ENCODE measurements around the gene ZNF438.

The ZNF438 gene

DNA sequence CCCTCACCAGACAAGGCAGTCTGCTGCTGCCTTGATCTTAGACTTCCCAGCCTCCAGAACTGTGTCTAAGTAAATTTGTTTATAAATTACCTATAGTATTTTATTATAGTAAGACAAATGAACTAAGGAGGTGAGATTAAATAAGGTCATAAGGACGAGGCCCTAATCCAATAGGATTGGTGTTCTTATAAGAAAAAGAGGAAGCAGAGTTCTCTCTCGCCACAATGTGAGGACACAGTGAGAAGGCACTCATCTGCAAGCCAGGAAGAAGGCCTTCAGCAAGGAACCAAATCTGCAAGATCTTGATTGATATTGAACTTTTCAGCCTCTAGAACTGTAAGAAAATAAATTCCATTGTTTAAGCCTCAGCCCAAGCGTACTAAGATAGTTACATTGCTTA lies 6.1 kb upstream of the ZNF438 start:
- no peak for TF ChIP-seq FOXK2 (IDR thresholded peaks at IDR 0.05)
- no peak for TF ChIP-seq LEF1 (IDR thresholded peaks at IDR 0.05; ENCODE audit: borderline replicate concordance)
- TF ChIP-seq HDGF (IDR thresholded peaks at IDR 0.05; ENCODE audit: borderline replicate concordance), result no peak
- TF ChIP-seq BHLHE40 (IDR thresholded peaks at IDR 0.05; ENCODE audit: borderline replicate concordance), result no peak
- TF ChIP-seq ZNF384 (IDR thresholded peaks at IDR 0.05), result no peak
- DNase-seq (ENCODE audit: extremely low spot score), result no peak

DNA sequence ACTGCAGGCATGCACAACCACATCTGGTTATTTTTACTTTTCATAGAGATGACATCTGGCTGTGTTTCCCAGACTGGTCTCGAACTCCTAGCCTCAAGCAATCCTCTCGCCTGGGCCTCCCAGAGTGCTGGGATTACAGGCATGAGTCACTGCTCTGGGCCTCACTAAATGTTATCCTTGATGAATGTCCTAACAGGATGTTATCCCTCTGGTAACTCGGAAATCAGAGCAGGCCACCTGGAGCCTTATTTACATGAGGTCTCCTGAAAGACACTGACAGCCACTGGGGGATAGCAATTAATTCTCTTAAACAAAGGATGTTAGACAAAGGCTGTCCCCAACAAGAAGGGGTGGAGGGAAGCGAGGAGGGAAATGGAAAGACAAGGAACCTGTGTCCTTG lies 4.5 kb upstream of the ZNF438 start:
- TF ChIP-seq FOXM1 (IDR thresholded peaks at IDR 0.05; ENCODE audit: borderline replicate concordance) (no peak), SP1 (IDR thresholded peaks at IDR 0.05) (no peak), ZNF384 (IDR thresholded peaks at IDR 0.05) (no peak), FOXK2 (IDR thresholded peaks at IDR 0.05) (no peak), BHLHE40 (IDR thresholded peaks at IDR 0.05; ENCODE audit: borderline replicate concordance) (no peak), SUZ12 (IDR thresholded peaks at IDR 0.05) (no peak), LEF1 (IDR thresholded peaks at IDR 0.05; ENCODE audit: borderline replicate concordance) (no peak)
- TF ChIP-seq, protein P1, sequence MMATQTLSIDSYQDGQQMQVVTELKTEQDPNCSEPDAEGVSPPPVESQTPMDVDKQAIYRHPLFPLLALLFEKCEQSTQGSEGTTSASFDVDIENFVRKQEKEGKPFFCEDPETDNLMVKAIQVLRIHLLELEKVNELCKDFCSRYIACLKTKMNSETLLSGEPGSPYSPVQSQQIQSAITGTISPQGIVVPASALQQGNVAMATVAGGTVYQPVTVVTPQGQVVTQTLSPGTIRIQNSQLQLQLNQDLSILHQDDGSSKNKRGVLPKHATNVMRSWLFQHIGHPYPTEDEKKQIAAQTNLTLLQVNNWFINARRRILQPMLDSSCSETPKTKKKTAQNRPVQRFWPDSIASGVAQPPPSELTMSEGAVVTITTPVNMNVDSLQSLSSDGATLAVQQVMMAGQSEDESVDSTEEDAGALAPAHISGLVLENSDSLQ (IDR thresholded peaks at IDR 0.05), result no peak
- ChIA-PET CTCF (no interaction called here), POLR2A (no interaction called here)
- DNase-seq (ENCODE audit: extremely low spot score), result no peak

More for the DNA sequence above, 6.1 kb upstream of the ZNF438 start:
- ChIA-PET POLR2A (no interaction called here), CTCF (interaction anchor here (0.5 kb wide), 1 partner anchor 18 kb away, joined by 5 read pairs; no protein-coding TSS in a partner anchor)

DNA sequence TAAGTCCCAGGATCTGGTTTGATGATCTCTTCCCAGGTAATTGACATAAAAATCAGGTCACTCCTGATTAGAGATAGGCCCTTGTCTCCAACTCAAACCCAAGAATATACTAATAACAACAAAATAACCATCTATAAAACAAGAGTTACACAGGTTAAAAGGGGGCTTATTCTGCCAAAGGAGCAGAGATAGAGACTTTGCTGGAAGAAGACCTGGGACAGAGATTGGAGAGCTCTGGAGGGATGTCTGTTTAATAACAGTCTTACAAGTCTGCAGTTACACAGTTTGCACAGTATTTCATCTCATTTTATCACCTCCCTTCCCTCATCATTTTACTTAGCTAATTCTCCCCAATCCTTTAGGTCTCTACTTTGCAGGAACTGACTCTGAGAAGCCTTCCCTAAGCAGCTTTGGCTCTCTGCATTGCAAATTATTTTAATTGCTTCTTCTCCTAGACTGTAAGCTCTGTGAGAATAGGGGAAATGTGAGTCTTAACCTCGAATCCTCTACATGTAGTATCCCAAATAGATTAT lies 3.7 kb upstream of the ZNF438 start:
- TF ChIP-seq, protein P1 (IDR thresholded peaks at IDR 0.05), result no peak
- TF ChIP-seq CTBP1 (IDR thresholded peaks at IDR 0.05; ENCODE audit: borderline replicate concordance) (no peak), BHLHE40 (IDR thresholded peaks at IDR 0.05; ENCODE audit: borderline replicate concordance) (no peak)
- ChIA-PET POLR2A (no interaction called here), CTCF (no interaction called here)
- DNase-seq (ENCODE audit: extremely low spot score), result no peak

DNA sequence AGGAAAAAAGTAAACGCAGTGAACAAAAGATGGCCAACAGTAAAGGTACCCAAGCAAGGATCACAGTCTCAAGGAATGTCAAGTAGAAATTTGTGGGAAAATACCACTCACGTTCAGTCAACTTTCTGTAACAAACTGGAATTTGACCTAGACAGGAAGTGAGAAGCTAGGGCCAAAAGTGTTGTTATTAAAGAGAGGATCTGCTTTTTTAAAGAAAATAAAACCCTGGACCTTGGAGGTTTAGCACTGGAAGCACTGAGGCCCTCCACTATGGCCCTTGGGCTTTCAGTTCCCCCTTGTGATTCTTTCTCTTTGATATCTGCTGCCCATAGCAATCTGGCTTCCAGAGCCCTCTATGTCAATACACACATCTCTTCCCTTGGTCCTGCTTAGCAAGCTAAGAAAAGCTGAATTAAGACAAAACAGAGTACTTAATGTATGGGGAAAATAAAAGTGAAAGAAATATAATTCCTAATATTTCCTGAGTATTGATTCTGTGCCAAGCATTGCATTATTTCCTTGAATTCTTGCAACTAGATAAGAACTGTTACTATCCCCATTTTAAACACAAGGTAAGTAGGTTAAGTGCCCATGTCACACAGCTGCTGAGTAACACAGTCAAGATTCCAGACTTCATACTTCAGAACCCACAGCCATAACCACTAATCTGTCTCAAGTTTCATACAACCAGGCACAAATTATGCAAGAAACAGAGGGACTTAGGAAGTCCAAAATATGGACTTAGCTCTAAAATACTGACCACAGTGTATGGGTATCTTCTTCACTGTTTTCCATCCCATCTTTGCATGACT lies 2.6 kb upstream of the ZNF438 start:
- DNase-seq (ENCODE audit: extremely low spot score), result no peak
- no peak for TF ChIP-seq NFRKB (IDR thresholded peaks at IDR 0.05)
- no peak for TF ChIP-seq TARDBP (IDR thresholded peaks at IDR 0.05)
- no peak for TF ChIP-seq BHLHE40 (IDR thresholded peaks at IDR 0.05; ENCODE audit: borderline replicate concordance)
- CTCF ChIA-PET, result no interaction called here
- POLR2A ChIA-PET, result no interaction called here

DNA sequence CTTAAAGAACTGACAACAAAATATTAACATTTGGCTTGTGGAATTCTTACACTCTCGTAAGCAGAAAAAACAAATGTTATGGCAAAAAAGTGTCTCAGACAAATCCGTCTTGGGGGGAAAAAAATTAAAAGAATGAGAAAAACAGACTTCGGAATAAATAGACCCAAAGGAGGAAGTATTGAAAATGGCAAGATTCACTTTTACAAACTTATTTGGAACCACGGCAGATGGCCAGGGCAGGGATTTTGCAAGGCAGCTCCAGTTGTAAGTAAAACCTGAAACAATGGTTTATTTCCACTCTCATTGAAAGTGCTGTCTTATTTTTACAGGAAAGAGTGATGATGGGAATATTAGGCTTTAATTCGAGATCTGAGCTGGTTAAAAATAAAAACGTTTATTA lies 1.5 kb upstream of the ZNF438 start:
- ChIA-PET POLR2A (interaction anchor here (1.7 kb wide), 1 partner anchor 15 kb away, joined by 4 read pairs; no protein-coding TSS in a partner anchor), CTCF (no interaction called here)
- DNase-seq (ENCODE audit: extremely low spot score), result no peak
- TF ChIP-seq TARDBP (IDR thresholded peaks at IDR 0.05) (no peak), ELF4 (IDR thresholded peaks at IDR 0.05) (no peak), SUZ12 (IDR thresholded peaks at IDR 0.05) (no peak), ARNT (IDR thresholded peaks at IDR 0.05) (no peak), L3MBTL2 (conservative IDR thresholded peaks at IDR 0.05) (no peak), FOXK2 (IDR thresholded peaks at IDR 0.05) (no peak), NFRKB (IDR thresholded peaks at IDR 0.05) (no peak), ZNF384 (IDR thresholded peaks at IDR 0.05) (no peak), CTBP1 (IDR thresholded peaks at IDR 0.05; ENCODE audit: borderline replicate concordance) (no peak)

DNA sequence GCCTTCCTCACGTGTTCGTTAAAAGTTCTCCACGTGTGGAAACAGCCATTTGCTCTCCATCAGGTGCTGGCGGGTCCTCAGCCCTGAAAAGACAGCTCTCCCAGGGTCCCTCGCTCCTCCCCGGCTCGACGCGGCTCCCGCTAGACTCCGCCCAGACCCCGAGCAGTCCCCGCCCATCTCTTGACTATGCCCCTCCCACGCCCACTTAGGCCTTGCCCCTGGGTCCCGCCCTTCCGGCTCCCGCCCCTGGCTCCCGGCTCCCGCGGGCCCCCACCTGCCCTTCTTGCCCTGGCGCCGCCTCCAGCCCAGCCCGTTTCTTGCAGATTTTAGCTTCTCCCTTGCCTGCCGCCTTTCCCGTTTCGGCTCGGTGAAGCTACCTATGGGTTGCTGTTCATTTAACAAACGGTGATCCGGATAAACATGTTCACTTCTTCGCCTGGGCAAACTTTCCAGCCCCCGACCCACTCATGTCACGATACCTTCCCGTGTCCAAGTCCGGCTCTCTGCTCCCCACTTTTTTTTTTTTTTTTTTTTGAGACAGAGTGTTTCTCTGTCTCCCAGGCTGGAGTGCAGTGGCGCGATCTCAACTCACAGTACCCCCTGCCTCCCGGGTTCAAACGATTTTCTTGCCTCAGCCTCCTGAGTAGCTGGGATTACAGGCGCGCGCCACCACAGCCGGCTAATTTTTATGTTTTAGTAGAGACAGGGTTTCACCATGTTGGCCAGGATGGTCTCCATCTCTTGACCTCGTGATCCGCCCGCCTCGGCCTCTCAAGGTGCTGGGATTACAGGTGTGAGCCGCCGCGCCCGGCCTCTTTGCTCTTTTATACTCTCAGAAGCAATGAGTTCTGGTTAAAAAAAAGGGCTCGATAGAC lies 830 bp upstream of the ZNF438 start:
- CTCF ChIA-PET, result interaction anchor here (0.6 to 1.1 kb wide), 2 partner anchors 51 to 69 kb away, joined by 3 to 4 read pairs; no protein-coding TSS in a partner anchor
- TF ChIP-seq FOXM1 (IDR thresholded peaks at IDR 0.05; ENCODE audit: borderline replicate concordance) (no peak), ZNF384 (IDR thresholded peaks at IDR 0.05) (peak; percentile 80)
- DNase-seq (ENCODE audit: extremely low spot score), result peak; percentile 89
- POLR2A ChIA-PET, result interaction anchor here (0.7 to 2.1 kb wide), 24 partner anchors 8 to 738 kb away, joined by 3 to 18 read pairs (median 4); no protein-coding TSS in a partner anchor

DNA sequence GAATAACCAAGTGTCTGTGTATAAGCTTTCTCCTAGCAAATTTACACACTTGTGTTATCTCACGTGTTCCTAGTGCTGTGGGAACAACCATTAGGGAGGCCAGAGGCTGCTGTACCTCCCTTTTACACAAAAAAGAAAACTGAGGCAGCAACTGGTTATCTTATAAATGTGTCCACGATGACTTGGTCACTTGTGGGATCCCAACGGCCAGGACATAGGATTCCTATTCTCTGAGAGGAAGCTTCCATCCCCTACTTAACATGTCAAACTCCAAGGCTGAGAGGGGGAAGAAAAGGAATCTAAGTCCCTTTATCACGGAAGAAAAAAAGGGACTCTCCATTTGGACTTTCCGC lies 484 bp downstream of the ZNF438 start:
- no peak for DNase-seq (ENCODE audit: extremely low spot score)
- ChIA-PET CTCF (interaction anchor here (1.4 kb wide), 1 partner anchor 246 kb away, joined by 3 read pairs; no protein-coding TSS in a partner anchor), POLR2A (interaction anchor here (0.6 to 2.1 kb wide), 21 partner anchors 9 to 739 kb away, joined by 3 to 18 read pairs (median 5); no protein-coding TSS in a partner anchor)
- no peak for TF ChIP-seq FOXM1 (IDR thresholded peaks at IDR 0.05; ENCODE audit: borderline replicate concordance)
- TF ChIP-seq ZNF384 (IDR thresholded peaks at IDR 0.05), result no peak
